H9 (cell line): ENCODE data around the gene MCRIP1. TPM values are rescaled to one million over a fixed set of nuclear protein-coding genes. Genes with fewer than 3 reads are reported as not detected.

Experiments
- DNase-seq: peaks from one replicate; pipeline ENCODE4 v3.0.0-alpha.2; 2017
- H2AFZ ChIP-seq: one replicate; pipeline ENCODE4 v1.6.1; 2013; ENCODE audit warnings: mild to moderate bottlenecking, low read length, control low read depth, moderate library complexity
- H2AK5ac ChIP-seq: 2 replicates; pipeline ENCODE4 v1.6.1; 2013; ENCODE audit warnings: low read length, control low read depth, mixed read lengths; ENCODE audit not compliant: insufficient read length
- H2BK120ac ChIP-seq: one replicate; pipeline ENCODE4 v1.6.1; 2013; ENCODE audit warnings: low read depth, mild to moderate bottlenecking, low read length, control low read depth, inconsistent platforms; ENCODE audit not compliant: poor library complexity, severe bottlenecking
- H2BK12ac ChIP-seq: 2 replicates; pipeline ENCODE4 v1.6.1; 2013; ENCODE audit warnings: low read length, control low read depth, mixed read lengths, low read depth; ENCODE audit not compliant: insufficient read length
- H2BK15ac ChIP-seq: 2 replicates; pipeline ENCODE4 v1.6.1; 2013; ENCODE audit warnings: low read depth, low read length, control low read depth
- H2BK20ac ChIP-seq: one replicate; pipeline ENCODE4 v1.6.1; 2013; ENCODE audit warnings: low read depth, mild to moderate bottlenecking, low read length, control low read depth, inconsistent platforms; ENCODE audit not compliant: poor library complexity, severe bottlenecking
- H2BK5ac ChIP-seq: 2 replicates; pipeline ENCODE4 v1.6.1; 2013; ENCODE audit warnings: low read length, control low read depth, mixed read lengths; ENCODE audit not compliant: insufficient read length
- H3K14ac ChIP-seq: 2 replicates; pipeline ENCODE4 v1.6.1; 2013; ENCODE audit warnings: low read length, control low read depth; ENCODE audit not compliant: insufficient read depth
- H3K18ac ChIP-seq: 2 replicates; pipeline ENCODE4 v1.6.1; 2013; ENCODE audit warnings: low read depth, mild to moderate bottlenecking, mixed read lengths, low read length, control low read depth; ENCODE audit not compliant: insufficient read length
- H3K23ac ChIP-seq: 2 replicates; pipeline ENCODE4 v1.6.1; 2013; ENCODE audit warnings: low read length, control low read depth, mixed read lengths, low read depth; ENCODE audit not compliant: insufficient read length
- H3K23me2 ChIP-seq: 2 replicates; pipeline ENCODE4 v1.6.1; 2013; ENCODE audit warnings: low read depth, mild to moderate bottlenecking, mixed read lengths, low read length, control low read depth; ENCODE audit not compliant: insufficient read length, poor library complexity, severe bottlenecking
- H3K27ac ChIP-seq: 2 replicates; pipeline ENCODE4 v1.5.1; 2013; ENCODE audit warnings: low read length, control low read depth, mixed read lengths, low read depth; ENCODE audit not compliant: insufficient read length
- H3K27me3 ChIP-seq: 2 replicates; pipeline ENCODE4 v1.6.1; 2013; ENCODE audit warnings: low read length, control low read depth, inconsistent platforms; ENCODE audit not compliant: insufficient read depth
- H3K4ac ChIP-seq: 2 replicates; pipeline ENCODE4 v1.6.1; 2013; ENCODE audit warnings: low read depth, mild to moderate bottlenecking, control low read depth, inconsistent platforms, low read length, moderate library complexity
- H3K4me1 ChIP-seq: 2 replicates; pipeline ENCODE4 v1.6.1; 2013; ENCODE audit warnings: low read length, control low read depth, inconsistent platforms; ENCODE audit not compliant: insufficient read depth
- H3K4me2 ChIP-seq: 2 replicates; pipeline ENCODE4 v1.6.1; 2013; ENCODE audit warnings: low read length, control low read depth, mixed read lengths; ENCODE audit not compliant: insufficient read length, insufficient read depth
- H3K56ac ChIP-seq: 2 replicates; pipeline ENCODE4 v1.6.1; 2013; ENCODE audit warnings: low read depth, mild to moderate bottlenecking, mixed read lengths, low read length, control low read depth; ENCODE audit not compliant: insufficient read length
- H3K79me1 ChIP-seq: 2 replicates; pipeline ENCODE4 v1.6.1; 2013; ENCODE audit warnings: low read depth, mild to moderate bottlenecking, moderate library complexity, low read length, control low read depth, inconsistent platforms; ENCODE audit not compliant: insufficient read depth, poor library complexity, severe bottlenecking
- H3K79me2 ChIP-seq: 2 replicates; pipeline ENCODE4 v1.6.1; 2013; ENCODE audit warnings: low read length, control low read depth, inconsistent platforms; ENCODE audit not compliant: insufficient read depth
- H3K9ac ChIP-seq: 2 replicates; pipeline ENCODE4 v1.6.1; 2013; ENCODE audit warnings: low read length, control low read depth, mixed read lengths; ENCODE audit not compliant: insufficient read length; ENCODE audit errors: extremely low read depth
- H3K9me3 ChIP-seq: one replicate; pipeline ENCODE4 v1.6.1; 2013; ENCODE audit warnings: low read depth, low read length, inconsistent platforms; ENCODE audit not compliant: control insufficient read depth
- H3T11ph ChIP-seq: one replicate; pipeline ENCODE4 v1.6.1; 2013; ENCODE audit warnings: mild to moderate bottlenecking, low read length, control low read depth, inconsistent platforms
- H4K20me1 ChIP-seq: one replicate; pipeline ENCODE4 v1.6.1; 2013; ENCODE audit not compliant: control insufficient read depth, insufficient read length, insufficient read depth
- H4K5ac ChIP-seq: 2 replicates; pipeline ENCODE4 v1.6.1; 2013; ENCODE audit warnings: low read depth, mild to moderate bottlenecking, mixed read lengths, low read length, control low read depth; ENCODE audit not compliant: insufficient read length
- H4K8ac ChIP-seq: replicated peaks from 2 replicates; pipeline ENCODE4 v1.6.1; 2013; ENCODE audit warnings: low read length, control low read depth, mixed read lengths, low read depth; ENCODE audit not compliant: insufficient read length
- H4K91ac ChIP-seq: 2 replicates; pipeline ENCODE4 v1.6.1; 2013; ENCODE audit warnings: low read depth, mild to moderate bottlenecking, moderate library complexity, mixed read lengths, low read length, control low read depth; ENCODE audit not compliant: insufficient read length
- H3K27ac Mint-ChIP-seq, 3 experiments: 2 replicates in 2 of 3; 3 replicates in 1 of 3; pipeline ENCODE4 v1.8.0; 2020 to 2021; ENCODE audit warnings: mixed read lengths in 3 of 3, mild to moderate bottlenecking in 1 of 3, moderate library complexity in 1 of 3
- H3K27me3 Mint-ChIP-seq: 2 replicates; pipeline ENCODE4 v1.8.0; 2021; ENCODE audit warnings: low read depth, mild to moderate bottlenecking, moderate library complexity, mixed read lengths
- H3K36me3 Mint-ChIP-seq, 3 experiments: 2 replicates in 2 of 3; 3 replicates in 1 of 3; pipeline ENCODE4 v1.8.0; 2020 to 2021; ENCODE audit warnings: low read depth in 3 of 3, mixed read lengths in 3 of 3; ENCODE audit not compliant: insufficient read depth in 1 of 3
- H3K4me1 Mint-ChIP-seq, 2 experiments: 2 replicates each; pipeline ENCODE4 v1.8.0; 2020; ENCODE audit warnings: mixed read lengths in 2 of 2
- H3K4me3 Mint-ChIP-seq, 2 experiments: 2 replicates in 1 of 2; 3 replicates in 1 of 2; pipeline ENCODE4 v1.8.0; 2020 to 2021; ENCODE audit warnings: mild to moderate bottlenecking in 2 of 2, mixed read lengths in 2 of 2, moderate library complexity in 1 of 2
- H3K9me3 Mint-ChIP-seq, 2 experiments: 2 replicates in 1 of 2; 3 replicates in 1 of 2; pipeline ENCODE4 v1.8.0; 2020; ENCODE audit warnings: mild to moderate bottlenecking in 2 of 2, mixed read lengths in 2 of 2, moderate library complexity in 1 of 2
- CTCF ChIP-seq: fragments of 200-600 bp; sonication (generic); conservative IDR thresholded peaks from 3 replicates; pipeline ENCODE4 v1.8.0; 2021; ENCODE audit warnings: antibody characterized with exemption, mild to moderate bottlenecking
- WGBS: extraction: QIAGEN DNeasy Blood & Tissue Kit; methylation state at CpG from one replicate; pipeline ENCODE4 v1.1.7; 2013; ENCODE audit warnings: missing lambda C conversion rate, low lambda C conversion rate, mixed read lengths; ENCODE audit not compliant: insufficient read length; ENCODE audit errors: extremely low coverage; 5-methylcytosine and 5-hydroxymethylcytosine counted together
- total RNA-seq: library from RNA; stranded (reverse); gene quantifications from 2 replicates; pipeline ENCODE4 v1.2.1, GENCODE V29; 2021

MCRIP1 gene
- total RNA-seq, 1 experiment from 2014 or later = 118 TPM

GRCh38 chr17:81823820-81824550, 9.1 kb downstream of the MCRIP1 start:
- Mint-ChIP-seq H3K27ac (peak overlapping the region in 2 of 3 experiments; percentile 41 to 64; a peak in 1 of 7 replicates), H3K36me3 (peaks cover 0 to 5% (median 4%) of the 10 kb centered on the region in 3 experiments; a peak in 4 of 7 replicates), H3K4me3 (no peak overlapping the region), H3K4me1 (peaks cover 10 to 20% of the 10 kb centered on the region in 2 experiments), H3K27me3 (no peaks in the 10 kb centered on the region; the same call in 1 of the 2 replicates), H3K9me3 (no peaks in the 10 kb centered on the region; a peak in 1 of 5 replicates)
- no peaks in the 10 kb centered on the region for H3K9me3 ChIP-seq
- no peak overlapping the region for H3K4ac ChIP-seq
- H3K14ac ChIP-seq = no peak overlapping the region; the same call in 1 of the 2 replicates
- no peaks in the 10 kb centered on the region for H4K20me1 ChIP-seq
- no peak overlapping the region for H3K27ac ChIP-seq
- no peak overlapping the region for H3K18ac ChIP-seq
- peaks cover 2% of the 10 kb centered on the region; the same call in 1 of the 2 replicates for H3K79me2 ChIP-seq
- no peak overlapping the region for H3K4me2 ChIP-seq
- H3K27me3 ChIP-seq = no peaks in the 10 kb centered on the region
- H2BK120ac ChIP-seq = no peak overlapping the region
- no peak for TF ChIP-seq CTCF
- H3K9ac ChIP-seq = no peak overlapping the region
- H3K23ac ChIP-seq = no peak overlapping the region
- DNase-seq = no peak
- no peak overlapping the region for H2AK5ac ChIP-seq
- no peak overlapping the region for H4K8ac ChIP-seq
- H2AFZ ChIP-seq = no peak overlapping the region
- no peak overlapping the region for H3K56ac ChIP-seq
- peaks cover 3% of the 10 kb centered on the region; the same call in 1 of the 2 replicates for H3K4me1 ChIP-seq
- H4K5ac ChIP-seq = no peak overlapping the region
- H2BK20ac ChIP-seq = no peak overlapping the region
- H3T11ph ChIP-seq = no peak overlapping the region
- no peak overlapping the region for H2BK12ac ChIP-seq
- no peak overlapping the region for H2BK5ac ChIP-seq
- peaks cover 3% of the 10 kb centered on the region for H3K79me1 ChIP-seq
- no peak overlapping the region for H4K91ac ChIP-seq
- H3K23me2 ChIP-seq = no peaks in the 10 kb centered on the region
- no peak overlapping the region for H2BK15ac ChIP-seq
- WGBS = no CpG with 5 or more reads among the region's 33 CpGs
